Measurements from ENCODE around the gene ATXN1. TPM values are rescaled to one million over a fixed set of nuclear protein-coding genes. Genes with fewer than 3 reads are reported as not detected.

The ATXN1 gene
- total RNA-seq, 1 donor from 2014 or later, result 70.0 TPM

DNA sequence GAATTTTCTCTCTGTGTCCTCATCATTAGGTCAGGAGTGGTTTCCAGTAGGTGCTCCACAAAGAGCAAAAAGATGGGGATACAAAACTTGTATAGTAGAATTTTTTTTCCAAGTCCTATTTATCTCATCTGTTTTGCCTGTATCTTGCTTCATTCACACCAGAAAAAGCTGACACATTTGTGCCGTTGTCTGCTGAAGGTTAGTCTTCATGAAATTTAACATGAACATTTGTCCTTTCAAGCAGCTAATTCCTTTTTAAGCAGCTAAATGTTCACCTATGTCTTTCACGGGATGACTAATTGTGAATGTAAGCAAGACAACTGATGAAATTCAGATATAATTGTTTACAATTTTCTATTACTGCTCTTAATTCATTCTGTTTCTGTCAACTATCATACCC, 83.8 kb downstream of the ATXN1 start:
- DNase-seq, result no peak
- peaks cover 58% of the 10 kb centered on the region for H3K4me1 Mint-ChIP-seq
- intact Hi-C loops (cut with micrococcal nuclease), result loop anchor here (1.0 kb wide), 1 partner anchor 8 kb away; no protein-coding TSS in a partner anchor
- peak overlapping the region; percentile 19 for H3K27ac Mint-ChIP-seq
- peaks cover 15% of the 10 kb centered on the region for H3K9me3 Mint-ChIP-seq
- no peak overlapping the region for H3K4me3 Mint-ChIP-seq
- H3K27me3 Mint-ChIP-seq, result no peaks in the 10 kb centered on the region
- H3K36me3 Mint-ChIP-seq (ENCODE audit: low read depth), result peaks cover 41% of the 10 kb centered on the region

DNA sequence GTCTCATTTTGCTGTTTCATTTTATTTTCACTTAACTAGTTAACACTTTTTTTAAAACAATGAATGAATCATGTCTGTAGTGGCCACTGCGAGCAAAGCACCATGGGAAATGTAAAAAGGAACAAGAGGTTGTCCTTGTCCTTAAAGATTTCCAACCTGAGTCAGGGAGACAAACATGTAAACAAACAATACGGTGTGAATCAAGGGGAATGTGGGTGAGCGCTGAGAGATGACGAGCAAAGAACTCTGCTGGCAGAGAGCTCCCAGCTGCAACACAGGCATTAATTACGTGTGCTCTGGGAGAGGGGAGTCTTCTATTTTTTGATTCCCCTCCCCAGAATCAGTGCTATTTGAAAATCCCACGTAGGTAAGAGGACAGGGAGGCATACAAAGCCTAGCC, 84.3 kb downstream of the ATXN1 start:
- H3K9me3 Mint-ChIP-seq, result peaks cover 12% of the 10 kb centered on the region
- H3K36me3 Mint-ChIP-seq (ENCODE audit: low read depth), result peaks cover 40% of the 10 kb centered on the region
- H3K27ac Mint-ChIP-seq, result peak overlapping the region; percentile 52
- DNase-seq, result no peak
- no peak overlapping the region for H3K4me3 Mint-ChIP-seq
- H3K27me3 Mint-ChIP-seq, result no peaks in the 10 kb centered on the region
- intact Hi-C loops (cut with micrococcal nuclease), result loop anchor here (1.0 kb wide), 1 partner anchor 8 kb away; no protein-coding TSS in a partner anchor
- peaks cover 60% of the 10 kb centered on the region for H3K4me1 Mint-ChIP-seq

DNA sequence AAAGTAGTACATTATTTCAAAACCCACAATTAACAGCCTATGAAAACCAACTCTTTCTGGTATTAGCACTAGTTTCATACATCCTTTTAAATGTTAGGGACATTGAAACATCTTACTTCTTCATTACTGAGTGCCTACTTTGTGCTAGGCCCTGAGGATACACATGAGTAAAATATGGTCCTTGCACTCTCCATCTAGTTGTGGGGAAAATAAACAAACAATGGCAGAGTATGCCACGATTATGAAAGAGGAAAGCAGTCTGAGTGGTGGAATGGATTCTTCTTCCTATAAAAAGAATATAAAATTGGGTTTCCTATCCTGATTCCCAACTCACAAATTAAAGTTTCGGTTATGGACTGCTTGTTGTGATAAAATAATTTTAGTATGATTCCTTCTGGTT, 84.9 kb downstream of the ATXN1 start:
- Mint-ChIP-seq H3K9me3 (peaks cover 9% of the 10 kb centered on the region), H3K36me3 (ENCODE audit: low read depth) (peaks cover 35% of the 10 kb centered on the region), H3K27ac (peak overlapping the region; percentile 52), H3K4me3 (no peak overlapping the region), H3K4me1 (peaks cover 57% of the 10 kb centered on the region), H3K27me3 (no peaks in the 10 kb centered on the region)
- no peak for DNase-seq
- intact Hi-C loops (cut with micrococcal nuclease), result no loop called here

DNA sequence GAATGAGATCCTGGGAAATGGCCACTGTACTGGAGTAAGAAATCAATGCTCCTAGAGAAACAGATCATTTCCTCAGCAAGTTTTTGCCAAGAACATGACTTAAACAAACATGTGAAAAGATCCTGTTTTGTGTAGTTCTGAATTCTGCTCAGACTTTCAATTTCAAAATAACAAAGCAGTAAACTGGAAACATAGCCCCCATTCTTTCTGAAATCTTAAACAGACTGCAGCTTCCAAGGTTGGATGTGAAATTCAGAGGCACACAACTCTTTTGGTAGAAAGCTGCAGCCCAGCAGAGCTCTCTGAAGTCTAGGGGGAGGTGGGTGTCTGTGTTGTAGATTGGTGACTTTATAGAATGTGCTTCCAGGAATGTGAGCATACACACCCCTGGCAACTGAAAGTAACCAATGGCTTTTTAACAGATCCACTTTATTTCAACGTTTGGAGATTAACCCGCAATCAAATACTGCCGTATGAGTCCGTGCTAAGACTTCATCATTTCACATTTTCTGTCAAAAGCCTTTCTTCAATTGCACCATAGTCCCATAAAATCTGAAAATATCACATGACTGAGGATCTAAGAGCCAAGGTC, 86.4 kb downstream of the ATXN1 start:
- H3K4me3 Mint-ChIP-seq, result no peak overlapping the region
- intact Hi-C loops (cut with micrococcal nuclease), result loop anchor here (5.0 kb wide), 3 partner anchors 73 to 353 kb away; no protein-coding TSS in a partner anchor
- H3K27me3 Mint-ChIP-seq, result no peaks in the 10 kb centered on the region
- peak overlapping the region; percentile 16 for H3K27ac Mint-ChIP-seq
- H3K9me3 Mint-ChIP-seq, result peaks cover 9% of the 10 kb centered on the region
- DNase-seq, result no peak
- peaks cover 58% of the 10 kb centered on the region for H3K4me1 Mint-ChIP-seq
- peaks cover 28% of the 10 kb centered on the region for H3K36me3 Mint-ChIP-seq (ENCODE audit: low read depth)

DNA sequence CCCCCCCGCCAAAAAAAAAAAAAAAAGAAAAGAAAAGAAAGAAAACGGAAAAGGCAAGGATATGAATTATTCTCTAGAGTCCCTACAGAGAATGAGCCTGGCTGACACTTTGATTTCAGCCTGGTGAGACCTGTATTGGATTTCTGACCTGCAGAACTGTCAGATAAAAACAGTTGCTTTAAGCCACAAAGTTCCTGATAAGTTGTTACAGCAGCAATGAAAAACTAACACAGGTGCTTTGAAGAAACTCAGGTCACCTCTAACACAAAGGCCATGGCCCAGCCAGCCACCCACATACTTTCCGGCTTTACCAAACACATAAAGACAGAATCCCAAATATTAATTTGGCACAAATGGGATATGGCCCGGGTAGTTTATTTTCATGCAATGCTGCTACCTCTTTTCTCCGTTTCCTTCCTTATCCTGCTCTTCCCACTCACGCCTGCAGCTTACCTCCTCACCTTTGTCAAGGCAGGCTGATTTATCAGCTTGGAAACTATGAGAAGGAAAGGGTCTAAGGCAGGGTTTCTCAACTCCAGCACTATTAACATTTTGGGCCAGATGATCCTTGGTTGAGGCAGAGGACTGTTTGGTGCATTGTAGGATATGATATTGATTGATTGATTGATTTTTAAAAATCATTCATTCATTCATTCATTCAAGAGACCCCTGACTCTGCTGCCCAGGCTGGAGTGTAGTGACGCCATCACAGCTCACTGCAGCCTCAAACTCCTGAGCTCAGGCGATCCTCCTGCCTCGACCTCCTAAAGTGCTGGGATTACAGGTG, 88.1 kb downstream of the ATXN1 start:
- no peak overlapping the region for H3K4me3 Mint-ChIP-seq

DNA sequence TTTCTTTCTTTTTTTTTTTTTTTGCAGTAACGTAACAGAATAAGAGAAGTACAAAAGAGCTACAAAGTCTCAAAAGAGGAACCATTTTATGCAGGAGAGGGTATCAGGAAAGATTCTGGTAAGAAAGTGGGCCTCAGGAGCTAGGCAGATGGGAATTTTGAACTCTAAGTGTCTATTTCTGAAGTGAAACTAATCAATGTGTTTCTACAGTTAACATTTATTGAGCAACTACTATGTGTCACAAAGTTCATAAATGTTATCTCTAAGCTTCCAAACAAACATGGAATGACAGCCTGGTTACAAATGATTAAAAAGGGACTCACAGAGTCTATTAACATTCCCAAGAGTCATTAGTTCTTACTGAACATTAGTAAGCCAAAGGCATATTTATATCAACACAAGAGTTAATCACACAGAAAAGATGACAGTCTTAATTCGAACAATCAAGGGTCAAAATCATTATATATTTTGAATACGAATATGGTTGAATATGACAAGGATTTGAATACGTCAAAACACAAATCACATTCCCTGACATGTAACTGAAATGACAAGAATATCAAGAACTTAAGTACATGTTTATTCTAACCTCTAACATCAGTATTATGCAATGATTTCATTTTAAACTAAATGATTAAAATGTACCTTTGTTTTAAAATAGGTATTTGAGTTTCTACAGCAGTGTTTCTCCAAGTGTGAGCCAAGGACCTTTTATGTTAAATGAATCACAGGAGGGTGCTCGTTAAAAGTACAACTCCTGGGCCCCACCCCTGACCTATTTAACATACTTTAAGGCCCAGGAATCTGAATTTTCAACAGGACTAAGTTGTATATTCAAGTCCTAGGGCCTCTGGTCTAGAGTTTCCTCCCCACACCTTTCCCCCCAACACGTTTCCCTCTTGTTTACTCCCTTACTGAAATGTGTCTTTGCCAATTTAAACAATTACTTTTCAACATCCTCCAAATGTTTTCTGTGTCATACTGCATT, 89.7 kb downstream of the ATXN1 start:
- intact Hi-C loops (cut with micrococcal nuclease), result loop anchor here (2.0 to 5.0 kb wide), 4 partner anchors 41 to 349 kb away; no protein-coding TSS in a partner anchor
- peaks cover 64% of the 10 kb centered on the region for H3K4me1 Mint-ChIP-seq
- H3K27ac Mint-ChIP-seq, result peak overlapping the region; percentile 97
- DNase-seq, result no peak
- peaks cover 31% of the 10 kb centered on the region for H3K36me3 Mint-ChIP-seq (ENCODE audit: low read depth)
- H3K9me3 Mint-ChIP-seq, result peaks cover 4% of the 10 kb centered on the region
- peak overlapping the region; percentile 1 for H3K4me3 Mint-ChIP-seq
- no peaks in the 10 kb centered on the region for H3K27me3 Mint-ChIP-seq

More for the DNA sequence above, 88.1 kb downstream of the ATXN1 start:
- intact Hi-C loops (cut with micrococcal nuclease), result loop anchor here (5.0 kb wide), 3 partner anchors 71 to 351 kb away; no protein-coding TSS in a partner anchor
- Mint-ChIP-seq H3K4me1 (peaks cover 63% of the 10 kb centered on the region), H3K27ac (peak overlapping the region; percentile 38), H3K27me3 (no peaks in the 10 kb centered on the region), H3K36me3 (ENCODE audit: low read depth) (peaks cover 24% of the 10 kb centered on the region), H3K9me3 (peaks cover 4% of the 10 kb centered on the region)
- no peak for DNase-seq

DNA sequence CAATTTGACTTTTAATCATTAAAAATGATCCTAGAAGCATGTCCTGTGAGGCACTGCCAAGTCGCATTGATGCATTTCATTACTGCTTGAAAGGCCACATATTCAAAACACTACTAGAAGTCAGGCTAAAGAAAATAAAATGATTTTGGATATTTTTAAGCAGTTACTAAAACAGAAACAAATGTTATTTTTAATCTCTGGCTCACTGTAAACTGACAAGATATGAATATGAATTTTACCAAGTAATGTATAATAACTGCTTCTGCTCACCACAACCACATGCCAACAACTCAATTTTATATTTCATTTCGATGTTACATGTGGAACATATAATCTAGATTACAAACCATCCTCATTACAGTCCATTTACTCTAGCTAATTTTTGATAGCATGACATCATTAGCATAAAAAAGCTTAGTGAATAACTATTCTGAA, 90.6 kb downstream of the ATXN1 start:
- no peak for DNase-seq
- H3K4me3 Mint-ChIP-seq, result peak overlapping the region; percentile 70
- peaks cover 38% of the 10 kb centered on the region for H3K36me3 Mint-ChIP-seq (ENCODE audit: low read depth)
- intact Hi-C loops (cut with micrococcal nuclease), result loop anchor here (1.0 to 5.0 kb wide), 5 partner anchors 20 to 348 kb away; no protein-coding TSS in a partner anchor
- peaks cover 11% of the 10 kb centered on the region for H3K9me3 Mint-ChIP-seq
- H3K4me1 Mint-ChIP-seq, result peaks cover 64% of the 10 kb centered on the region
- H3K27ac Mint-ChIP-seq, result peak overlapping the region; percentile 97
- H3K27me3 Mint-ChIP-seq, result no peaks in the 10 kb centered on the region

DNA sequence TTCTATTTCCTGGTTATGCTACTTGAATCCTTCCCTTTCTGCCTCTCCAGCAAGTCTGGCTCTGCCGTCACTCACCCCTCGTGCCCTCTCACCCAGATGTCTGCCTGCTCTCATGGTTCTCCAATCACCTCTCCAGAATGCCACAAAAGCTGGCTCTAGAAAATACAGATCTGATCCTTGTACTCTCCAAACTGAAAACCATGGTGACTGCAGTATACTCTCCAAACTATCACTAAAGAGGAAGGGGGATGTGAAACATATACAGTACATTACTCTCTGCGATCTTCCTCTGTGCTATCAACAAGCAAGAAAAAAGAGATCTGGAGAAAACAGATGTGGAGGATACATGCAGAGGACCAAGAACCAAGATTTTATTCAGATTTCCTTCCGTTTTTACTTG, 91.1 kb downstream of the ATXN1 start:
- Mint-ChIP-seq H3K27me3 (no peaks in the 10 kb centered on the region), H3K9me3 (peaks cover 13% of the 10 kb centered on the region), H3K36me3 (ENCODE audit: low read depth) (peaks cover 39% of the 10 kb centered on the region), H3K4me3 (peak overlapping the region; percentile 70), H3K27ac (peak overlapping the region; percentile 97), H3K4me1 (peaks cover 64% of the 10 kb centered on the region)
- intact Hi-C loops (cut with micrococcal nuclease), result loop anchor here (1.0 to 5.0 kb wide), 5 partner anchors 20 to 348 kb away; no protein-coding TSS in a partner anchor
- DNase-seq, result no peak

DNA sequence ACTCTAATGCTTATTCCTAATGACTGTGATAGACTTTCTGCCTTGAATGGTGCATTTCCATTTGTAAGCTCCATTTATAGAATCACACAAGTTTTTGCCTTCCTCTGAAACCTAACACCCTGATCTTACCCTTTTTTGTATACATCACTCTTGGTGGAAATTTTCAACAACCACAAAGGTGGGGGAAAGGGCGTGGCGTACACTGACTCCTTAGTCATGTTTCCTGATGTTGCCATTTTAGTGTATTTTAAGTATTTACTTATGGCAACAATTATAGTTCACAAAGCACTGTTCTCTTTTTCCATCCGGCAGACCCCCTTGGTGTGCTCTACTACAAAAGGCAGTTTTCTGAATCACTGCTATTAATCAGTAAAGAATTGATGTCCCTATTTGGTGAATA, 92.0 kb downstream of the ATXN1 start:
- intact Hi-C loops (cut with micrococcal nuclease), result loop anchor here (1.0 kb wide), 2 partner anchors 9 to 16 kb away; no protein-coding TSS in a partner anchor

DNA sequence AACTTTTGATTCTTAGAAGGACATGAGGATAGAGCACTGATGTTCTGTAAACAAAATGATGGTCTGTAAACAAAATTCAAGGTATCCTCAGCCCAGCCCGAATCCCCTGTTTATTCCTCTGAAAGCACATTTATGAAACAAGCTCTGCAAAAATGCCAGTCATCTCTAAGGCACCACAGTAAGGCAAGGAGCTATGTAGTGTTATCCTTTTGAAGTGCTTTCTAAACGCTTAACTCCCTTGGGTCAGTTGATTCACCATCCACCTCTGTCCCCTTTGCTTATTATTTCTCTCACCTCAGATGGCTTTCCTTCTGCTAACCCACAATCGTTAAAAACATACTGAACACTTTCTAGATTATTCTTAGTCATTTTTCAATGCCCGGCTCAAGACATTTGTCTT, 93.8 kb downstream of the ATXN1 start:
- H3K4me3 Mint-ChIP-seq, result no peak overlapping the region
- no peak for DNase-seq
- H3K27ac Mint-ChIP-seq, result peak overlapping the region; percentile 61
- H3K36me3 Mint-ChIP-seq (ENCODE audit: low read depth), result peaks cover 49% of the 10 kb centered on the region
- no peaks in the 10 kb centered on the region for H3K27me3 Mint-ChIP-seq
- peaks cover 60% of the 10 kb centered on the region for H3K4me1 Mint-ChIP-seq
- intact Hi-C loops (cut with micrococcal nuclease), result no loop called here
- peaks cover 17% of the 10 kb centered on the region for H3K9me3 Mint-ChIP-seq

More for the DNA sequence above, 92.0 kb downstream of the ATXN1 start:
- peak overlapping the region; percentile 80 for H3K4me3 Mint-ChIP-seq
- peaks cover 17% of the 10 kb centered on the region for H3K9me3 Mint-ChIP-seq
- H3K36me3 Mint-ChIP-seq (ENCODE audit: low read depth), result peaks cover 44% of the 10 kb centered on the region
- DNase-seq, result peak; percentile 92
- peaks cover 59% of the 10 kb centered on the region for H3K4me1 Mint-ChIP-seq
- H3K27me3 Mint-ChIP-seq, result no peaks in the 10 kb centered on the region
- peak overlapping the region; percentile 97 for H3K27ac Mint-ChIP-seq

DNA sequence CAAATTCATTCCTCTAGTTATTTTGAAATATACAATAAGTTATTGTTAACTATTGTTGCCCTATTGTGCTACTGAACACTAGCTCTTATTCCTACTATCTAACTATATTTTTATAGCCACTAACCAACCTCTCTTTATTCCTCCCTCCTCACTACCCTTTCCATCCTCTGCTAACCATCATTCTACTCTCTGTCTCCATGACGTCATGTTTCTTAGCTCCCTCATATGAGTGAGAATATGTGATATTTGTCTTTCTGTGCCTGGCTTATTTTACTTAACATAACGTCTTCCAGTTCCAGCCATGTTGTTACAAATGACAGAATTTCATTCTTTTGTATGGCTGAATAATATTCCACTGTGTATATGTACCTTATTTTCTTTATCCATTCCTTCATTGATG, 95.3 kb downstream of the ATXN1 start:
- no peak overlapping the region for H3K4me3 Mint-ChIP-seq
- no peak overlapping the region for H3K27ac Mint-ChIP-seq
- H3K36me3 Mint-ChIP-seq (ENCODE audit: low read depth), result peaks cover 54% of the 10 kb centered on the region
- DNase-seq, result no peak
- peaks cover 23% of the 10 kb centered on the region for H3K9me3 Mint-ChIP-seq
- H3K27me3 Mint-ChIP-seq, result no peaks in the 10 kb centered on the region
- H3K4me1 Mint-ChIP-seq, result peaks cover 52% of the 10 kb centered on the region
- intact Hi-C loops (cut with micrococcal nuclease), result no loop called here

DNA sequence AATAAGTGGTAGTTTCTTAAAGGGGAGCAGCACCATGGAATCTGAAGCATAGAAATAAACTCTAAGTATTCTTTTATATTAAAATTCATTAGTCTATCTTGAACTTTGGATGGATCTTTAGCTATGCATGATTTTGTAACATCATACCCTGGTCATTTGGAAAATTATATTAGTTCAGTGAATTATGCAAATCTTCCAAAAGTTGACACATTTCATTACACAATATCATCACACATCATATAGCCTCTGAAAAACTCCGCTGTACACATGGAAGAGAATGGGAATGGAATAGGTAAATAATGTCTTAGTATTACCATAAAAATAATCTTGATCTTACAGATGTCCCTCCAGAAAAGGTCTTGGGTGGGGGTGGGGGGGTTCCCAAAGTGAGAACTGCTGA, 96.1 kb downstream of the ATXN1 start:
- DNase-seq, result no peak
- peaks cover 46% of the 10 kb centered on the region for H3K4me1 Mint-ChIP-seq
- intact Hi-C loops (cut with micrococcal nuclease), result no loop called here
- no peaks in the 10 kb centered on the region for H3K27me3 Mint-ChIP-seq
- no peak overlapping the region for H3K4me3 Mint-ChIP-seq
- peaks cover 52% of the 10 kb centered on the region for H3K36me3 Mint-ChIP-seq (ENCODE audit: low read depth)
- no peak overlapping the region for H3K27ac Mint-ChIP-seq
- H3K9me3 Mint-ChIP-seq, result peaks cover 23% of the 10 kb centered on the region

DNA sequence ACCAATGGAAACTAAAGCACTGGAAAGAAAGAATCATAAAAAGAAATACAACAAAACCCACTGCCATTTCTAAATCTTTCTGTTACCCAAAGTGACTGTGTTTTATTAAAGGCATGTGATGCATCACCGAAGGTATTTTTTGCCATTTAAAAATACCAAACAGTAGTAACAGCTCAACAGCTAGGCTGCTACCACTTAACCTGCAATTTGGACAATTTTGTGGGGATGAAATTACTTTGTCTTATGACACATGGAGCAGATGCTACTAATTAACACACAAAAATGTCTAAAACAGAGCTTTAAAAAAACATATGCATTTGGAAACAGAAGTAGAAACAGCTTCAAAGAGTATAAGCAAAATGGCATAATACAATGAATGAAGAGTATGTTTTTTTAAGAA, 97.4 kb downstream of the ATXN1 start:
- H3K27ac Mint-ChIP-seq, result peak overlapping the region; percentile 22
- peaks cover 46% of the 10 kb centered on the region for H3K4me1 Mint-ChIP-seq
- no peaks in the 10 kb centered on the region for H3K27me3 Mint-ChIP-seq
- no peak for DNase-seq
- peaks cover 50% of the 10 kb centered on the region for H3K36me3 Mint-ChIP-seq (ENCODE audit: low read depth)
- H3K9me3 Mint-ChIP-seq, result peaks cover 21% of the 10 kb centered on the region
- no peak overlapping the region for H3K4me3 Mint-ChIP-seq
- intact Hi-C loops (cut with micrococcal nuclease), result no loop called here
